Measurements from ENCODE around the gene SH3RF1. TPM values are rescaled to one million over a fixed set of nuclear protein-coding genes. Genes with fewer than 3 reads are reported as not detected.

SH3RF1 gene
- total RNA-seq, 1 donor from 2014 or later, result 17.1 TPM

GRCh38 chr4:169092889-169093522 is 177.8 kb downstream of the SH3RF1 start:
- H3K9ac ChIP-seq, result no peak overlapping the region
- Mint-ChIP-seq H3K4me3 (no peak overlapping the region), H3K27ac (no peak overlapping the region), H3K36me3 (peaks cover 42% of the 10 kb centered on the region), H3K4me1 (no peaks in the 10 kb centered on the region), H3K9me3 (peaks cover 6% of the 10 kb centered on the region), H3K27me3 (ENCODE audit: insufficient read depth, low read depth) (peaks cover 2% of the 10 kb centered on the region)
- no peak for DNase-seq (ENCODE audit: low spot score)
- H4K20me1 ChIP-seq (ENCODE audit: low read depth), result no peaks in the 10 kb centered on the region
- H3F3A ChIP-seq (ENCODE audit: low read depth), result no peaks in the 10 kb centered on the region
- no peaks in the 10 kb centered on the region for H3K27me3 ChIP-seq
- H3K79me2 ChIP-seq (ENCODE audit: low read depth), result no peaks in the 10 kb centered on the region
- no peak overlapping the region for H3K4me3 ChIP-seq
- H3K4me1 ChIP-seq, result no peaks in the 10 kb centered on the region
- H3K36me3 ChIP-seq, result peaks cover 18% of the 10 kb centered on the region
- TF ChIP-seq CTCF (IDR thresholded peaks at IDR 0.05), result no peak
- TF ChIP-seq EZH2phosphoT487 (IDR thresholded peaks at IDR 0.05), result no peak
- TF ChIP-seq EZH2 (IDR thresholded peaks at IDR 0.05), result no peak
- no peak overlapping the region for H2AFZ ChIP-seq (replicated peaks)
- H3K27ac ChIP-seq, result no peak overlapping the region
- H3K4me2 ChIP-seq, result no peak overlapping the region
- no peaks in the 10 kb centered on the region for H3K9me3 ChIP-seq (ENCODE audit: low read depth)

- Mint-ChIP-seq H3K4me3 (no peak overlapping the region), H3K36me3 (peaks cover 34% of the 10 kb centered on the region), H3K27me3 (ENCODE audit: insufficient read depth, low read depth) (peaks cover 2% of the 10 kb centered on the region), H3K27ac (no peak overlapping the region), H3K9me3 (peaks cover 6% of the 10 kb centered on the region), H3K4me1 (no peaks in the 10 kb centered on the region)
- no peak overlapping the region for H2AFZ ChIP-seq (replicated peaks)
- no peaks in the 10 kb centered on the region for H3K4me1 ChIP-seq
- H3K36me3 ChIP-seq, result peaks cover 12% of the 10 kb centered on the region
- H3K27me3 ChIP-seq, result no peaks in the 10 kb centered on the region
- no peak for DNase-seq (ENCODE audit: low spot score)
- H3K9me3 ChIP-seq (ENCODE audit: low read depth), result no peaks in the 10 kb centered on the region
- H3K4me3 ChIP-seq, result no peak overlapping the region
- H3K27ac ChIP-seq, result no peak overlapping the region
- H4K20me1 ChIP-seq (ENCODE audit: low read depth), result no peaks in the 10 kb centered on the region
- no peak for TF ChIP-seq EZH2phosphoT487 (IDR thresholded peaks at IDR 0.05)
- H3K79me2 ChIP-seq (ENCODE audit: low read depth), result no peaks in the 10 kb centered on the region
- no peaks in the 10 kb centered on the region for H3F3A ChIP-seq (ENCODE audit: low read depth)
- no peak overlapping the region for H3K9ac ChIP-seq
- H3K4me2 ChIP-seq, result no peak overlapping the region
These were observed 180.1 kb downstream of the SH3RF1 start for GRCh38 chr4:169090484-169091215.

GRCh38 chr4:169089004-169089403 is 181.8 kb downstream of the SH3RF1 start:
- Mint-ChIP-seq H3K27ac (no peak overlapping the region), H3K36me3 (peaks cover 27% of the 10 kb centered on the region), H3K4me3 (no peak overlapping the region)

More at GRCh38 chr4:169089004-169089403, 181.8 kb downstream of the SH3RF1 start:
- DNase-seq (ENCODE audit: low spot score), result peak; percentile 33
- H3K36me3 ChIP-seq, result peaks cover 10% of the 10 kb centered on the region
- no peak for TF ChIP-seq EZH2 (IDR thresholded peaks at IDR 0.05)
- TF ChIP-seq CTCF (IDR thresholded peaks at IDR 0.05), result peak; percentile 9
- Mint-ChIP-seq H3K9me3 (peaks cover 6% of the 10 kb centered on the region), H3K4me1 (no peaks in the 10 kb centered on the region), H3K27me3 (ENCODE audit: insufficient read depth, low read depth) (peaks cover 2% of the 10 kb centered on the region)
- H3K27me3 ChIP-seq, result no peaks in the 10 kb centered on the region
- no peak overlapping the region for H2AFZ ChIP-seq (replicated peaks)
- H3K9me3 ChIP-seq (ENCODE audit: low read depth), result no peaks in the 10 kb centered on the region
- H3K27ac ChIP-seq, result no peak overlapping the region
- H3K79me2 ChIP-seq (ENCODE audit: low read depth), result no peaks in the 10 kb centered on the region
- no peaks in the 10 kb centered on the region for H3F3A ChIP-seq (ENCODE audit: low read depth)
- no peak overlapping the region for H3K9ac ChIP-seq
- H3K4me3 ChIP-seq, result no peak overlapping the region
- no peaks in the 10 kb centered on the region for H4K20me1 ChIP-seq (ENCODE audit: low read depth)
- H3K4me2 ChIP-seq, result no peak overlapping the region
- no peaks in the 10 kb centered on the region for H3K4me1 ChIP-seq

All from neural progenitor cell (in vitro differentiated cells).